Psoas muscle (tissue), 8 donors: Measurements from ENCODE around the gene NUMBL. TPM values are rescaled to one million over a fixed set of nuclear protein-coding genes. Genes with fewer than 3 reads are reported as not detected.
A peak's percentile ranks its signal among the peaks of the same experiment; 100 is the strongest.

Source experiments
- ATAC-seq, 4 donors: fragments of 200-7000 bp; cut with Tn5 transposase; one replicate each; pipeline ENCODE4 v1.9.1; 2020; ENCODE audit warnings: moderate library complexity in 3 of 4, mild to moderate bottlenecking in 2 of 4
- DNase-seq, 2 donors: peaks; one replicate each; pipeline ENCODE4 v3.0.0-alpha.2; 2020
- H3K27ac ChIP-seq: fragments of 200-600 bp; one replicate; pipeline ENCODE4 v1.8.0; 2022
- H3K27me3 ChIP-seq, 3 donors: fragments of 200-600 bp in 1 of 3; one replicate each; pipeline versions ENCODE4 v1.6.1 to v1.8.0; 2013 to 2022; ENCODE audit warnings: low read length in 2 of 3, mild to moderate bottlenecking in 2 of 3, moderate library complexity in 1 of 3; ENCODE audit not compliant: insufficient read depth in 3 of 3
- H3K36me3 ChIP-seq, 2 donors: fragments of 200-600 bp in 1 of 2; one replicate each; pipeline versions ENCODE4 v1.6.1 to v1.8.0; 2013 to 2022; ENCODE audit warnings: low read depth in 1 of 2, mild to moderate bottlenecking in 1 of 2, moderate library complexity in 1 of 2; ENCODE audit not compliant: insufficient read depth in 1 of 2
- H3K4me1 ChIP-seq: fragments of 200-600 bp; one replicate; pipeline ENCODE4 v1.8.0; 2022
- H3K4me3 ChIP-seq: fragments of 200-600 bp; one replicate; pipeline ENCODE4 v1.8.0; 2022; ENCODE audit warnings: mild to moderate bottlenecking
- H3K9me3 ChIP-seq: fragments of 200-600 bp; one replicate; pipeline ENCODE4 v1.8.0; 2022
- CTCF ChIP-seq: fragments of 200-600 bp; IDR thresholded peaks from one replicate; pipeline ENCODE4 v1.8.0; 2022; ENCODE audit warnings: antibody characterized with exemption
- WGBS, 3 donors: extraction: QIAGEN DNeasy Blood & Tissue Kit; methylation state at CpG; one replicate each; pipeline versions ENCODE4 v1.1.6 to v1.1.7; 2013; 5-methylcytosine and 5-hydroxymethylcytosine counted together
- intact Hi-C, 2 donors: fragments of 100-400 bp; cut with DNase I; formaldehyde crosslinking; loops; one replicate each; pipeline versions ENCODE4 v1.11.0 to v1.14.2; 2022
- long read RNA-seq, 2 donors: library from polyadenylated mRNA; unstranded; transcript quantifications; one replicate each; pipeline ENCODE4 v2.0.0, GENCODE V29; 2021
- polyA plus RNA-seq, 3 donors: library from polyadenylated mRNA; stranded (reverse); fragments of 200-250 nt; gene quantifications; one replicate each; pipeline ENCODE4 v1.2.3, GENCODE V29; 2013
- total RNA-seq, 4 donors: library from RNA; stranded (reverse); fragmentation: NEBNext Ultra II Directional in 2 of 4; extraction: Animal tissue kit (Norgen Biotek cat#: 25700) in 2 of 4; gene quantifications; one replicate each; pipeline versions ENCODE4 v1.2.1 to v1.2.4, GENCODE V29; 2021 to 2023
- donor health status: healthy with polysubstance abuse.
- donor health status: DM: no; HTN: no; CAD: no; lungs with moderate emphysema.
- donor health status: Bipolar disorder and iron deficiency.
- donor health status: healthy.
- donor health status: DM: yes; HTN: yes; CAD: no.
- donor health status: DM: no; HTN: no; CAD: no.
- donor health status: DM: no; HTN: no; CAD: no.
- donor health status: DM: yes; HTN: yes; CAD: no.

NUMBL gene
- total RNA-seq (10 to 100 TPM; 12.0 to 13.3 (median 12.9) TPM), polyA plus RNA-seq (1 to 10 TPM; 3.3 to 5.5 (median 4.1) TPM)
- long read RNA-seq, donor 1, partial matches to known transcripts, result 0 of 3 reads
- long read RNA-seq, donor 1, other reads (novel, unspliced or antisense), result 3 of 3 reads
- long read RNA-seq, donor 2, result 0 reads

GRCh38 chr19:40690050-40690692 lies at the start of gene NUMBL:
NUMBL (minus strand) TSS chr19:40690651; CDS start chr19:40690483, 168 bp downstream.
- 1 to 3% (median 2%) methylated on average over 42 to 50 of the region's 50 CpGs for WGBS, 3 donors
- peak within 1 kb of the TSS; percentile 72 for H3K4me3 ChIP-seq
- DNase-seq (peak in 1 of 2 donors; percentile 37), ATAC-seq (no peak)
- peaks cover 8% of the 10 kb centered on the region for H3K4me1 ChIP-seq
- H3K27ac ChIP-seq, result peak within 1 kb of the TSS; percentile 83
- no peaks in the 10 kb centered on the region for H3K27me3 ChIP-seq
- intact Hi-C loops, result no loop called here
- H3K36me3 ChIP-seq, result peaks cover 0 to 26% of the 10 kb centered on the region in 2 donors
- no peaks in the 10 kb centered on the region for H3K9me3 ChIP-seq
- no peak for TF ChIP-seq CTCF

GRCh38 chr19:40739030-40739839 lies 48.8 kb upstream of the NUMBL start:
- no peak for TF ChIP-seq CTCF
- H3K4me1 ChIP-seq, result no peaks in the 10 kb centered on the region
- ATAC-seq (no peak), DNase-seq (no peak)
- no peaks in the 10 kb centered on the region for H3K27me3 ChIP-seq
- WGBS, 3 donors, result 72 to 81% (median 75%) methylated on average over 22 of the region's 22 CpGs
- intact Hi-C loops, result no loop called here
- no peaks in the 10 kb centered on the region for H3K9me3 ChIP-seq
- H3K4me3 ChIP-seq, result no peak overlapping the region
- H3K36me3 ChIP-seq, result peaks cover 5 to 89% of the 10 kb centered on the region in 2 donors
- no peak overlapping the region for H3K27ac ChIP-seq

DNA sequence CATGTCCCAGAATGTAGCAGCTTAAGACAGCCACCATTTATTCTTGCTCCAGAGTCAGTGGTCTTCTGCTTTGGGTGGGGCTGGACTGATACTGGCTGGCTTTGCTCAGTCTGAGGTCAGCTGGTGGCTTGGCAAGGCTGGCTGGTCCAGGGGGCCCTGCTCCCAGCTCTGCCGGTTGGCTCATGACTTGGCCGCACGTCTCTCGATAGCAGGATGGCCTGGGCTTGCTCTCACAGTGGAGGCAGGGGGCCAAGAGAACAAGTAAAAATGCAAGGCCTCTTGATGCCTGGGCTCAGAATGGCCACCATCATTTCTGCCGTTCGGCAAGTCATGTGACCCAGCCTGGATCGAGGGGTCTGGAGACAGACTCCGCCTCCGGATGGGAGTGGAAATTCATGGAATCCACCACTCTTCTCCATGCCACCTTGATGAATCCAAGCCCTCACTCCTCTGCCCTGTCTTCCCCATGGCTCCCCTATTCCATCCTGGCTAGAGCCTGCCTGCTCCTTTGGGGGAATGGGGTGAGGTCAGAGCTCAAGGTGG lies 46.7 kb upstream of the NUMBL start:
- H3K4me3 ChIP-seq, result no peak overlapping the region
- H3K9me3 ChIP-seq, result no peaks in the 10 kb centered on the region
- no peaks in the 10 kb centered on the region for H3K27me3 ChIP-seq
- 69 to 74% (median 69%) methylated on average over 9 of the region's 9 CpGs for WGBS, 3 donors
- no peak for TF ChIP-seq CTCF
- DNase-seq, result no peak
- intact Hi-C loops, result no loop called here
- no peak for ATAC-seq
- H3K27ac ChIP-seq, result no peak overlapping the region
- H3K4me1 ChIP-seq, result no peaks in the 10 kb centered on the region
- peaks cover 5 to 93% of the 10 kb centered on the region in 2 donors for H3K36me3 ChIP-seq

DNA sequence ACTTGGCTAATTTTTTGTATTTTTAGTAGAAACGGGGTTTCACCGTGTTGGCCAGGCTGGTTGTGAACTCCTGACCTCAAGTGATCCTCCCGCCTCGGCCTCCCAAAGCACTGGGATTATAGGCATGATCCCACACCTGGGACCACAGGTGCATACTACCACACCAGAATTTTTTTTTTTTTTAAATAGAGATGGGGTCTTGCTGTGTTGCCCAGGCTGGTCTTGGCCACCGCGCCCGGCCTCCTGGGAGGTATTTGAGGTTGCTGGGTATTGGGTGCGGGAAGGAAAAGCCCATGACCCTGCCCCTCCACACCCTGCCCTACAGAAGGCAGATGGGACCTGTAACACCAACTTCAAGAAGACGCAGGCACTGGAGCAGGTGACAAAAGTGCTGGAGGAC lies 46.2 kb upstream of the NUMBL start:
- ATAC-seq (no peak), DNase-seq (no peak)
- H3K27me3 ChIP-seq, result no peaks in the 10 kb centered on the region
- peaks cover 5 to 93% of the 10 kb centered on the region in 2 donors for H3K36me3 ChIP-seq
- WGBS, 3 donors, result 88 to 91% (median 88%) methylated on average over 9 of the region's 9 CpGs
- H3K4me3 ChIP-seq, result no peak overlapping the region
- no peaks in the 10 kb centered on the region for H3K4me1 ChIP-seq
- H3K27ac ChIP-seq, result no peak overlapping the region
- TF ChIP-seq CTCF, result no peak
- intact Hi-C loops, result no loop called here
- no peaks in the 10 kb centered on the region for H3K9me3 ChIP-seq
